Type B pancreatic cell (in vitro differentiated cells): ENCODE data around the gene MBTPS1. TPM values are rescaled to one million over a fixed set of nuclear protein-coding genes. Genes with fewer than 3 reads are reported as not detected.

Experiments used
- DNase-seq: peaks from one replicate; pipeline ENCODE4 v3.0.0; 2021; ENCODE audit warnings: mixed read lengths; ENCODE audit not compliant: unreplicated experiment; ENCODE audit errors: extremely low spot score
- H3K27ac Mint-ChIP-seq: 2 replicates; pipeline ENCODE4 v1.8.0; 2021; ENCODE audit warnings: mild to moderate bottlenecking, mixed read lengths
- H3K27me3 Mint-ChIP-seq: 2 replicates; pipeline ENCODE4 v1.8.0; 2021; ENCODE audit warnings: mixed read lengths
- H3K36me3 Mint-ChIP-seq: 2 replicates; pipeline ENCODE4 v1.8.0; 2021; ENCODE audit warnings: mixed read lengths
- H3K4me1 Mint-ChIP-seq: one replicate; pipeline ENCODE4 v1.8.0; 2021; ENCODE audit warnings: mixed read lengths; ENCODE audit not compliant: unreplicated experiment
- H3K4me3 Mint-ChIP-seq: 2 replicates; pipeline ENCODE4 v1.8.0; 2021; ENCODE audit warnings: mild to moderate bottlenecking, mixed read lengths
- H3K9me3 Mint-ChIP-seq: 2 replicates; pipeline ENCODE4 v1.8.0; 2021; ENCODE audit warnings: mixed read lengths
- total RNA-seq: library from RNA; stranded (reverse); gene quantifications from 2 replicates; pipeline ENCODE4 v1.2.1, GENCODE V29; 2021; ENCODE audit warnings: low replicate concordance
- TF ChIP-seq, protein P1 (sequence below): fragments of 200-600 bp; sonication (generic); conservative IDR thresholded peaks from 2 replicates; pipeline ENCODE4 v1.5.0; 2021; ENCODE audit warnings: antibody characterized with exemption, mild to moderate bottlenecking

Gene MBTPS1
- total RNA-seq, 1 donor from 2014 or later: 88.4 TPM

- peaks cover 14% of the 10 kb centered on the region for H3K36me3 Mint-ChIP-seq
- no peak overlapping the region for H3K27ac Mint-ChIP-seq
- H3K4me3 Mint-ChIP-seq: no peak overlapping the region
- no peak for DNase-seq
- H3K9me3 Mint-ChIP-seq: no peaks in the 10 kb centered on the region
- no peaks in the 10 kb centered on the region for H3K4me1 Mint-ChIP-seq
- no peaks in the 10 kb centered on the region for H3K27me3 Mint-ChIP-seq
- TF ChIP-seq, protein P1, sequence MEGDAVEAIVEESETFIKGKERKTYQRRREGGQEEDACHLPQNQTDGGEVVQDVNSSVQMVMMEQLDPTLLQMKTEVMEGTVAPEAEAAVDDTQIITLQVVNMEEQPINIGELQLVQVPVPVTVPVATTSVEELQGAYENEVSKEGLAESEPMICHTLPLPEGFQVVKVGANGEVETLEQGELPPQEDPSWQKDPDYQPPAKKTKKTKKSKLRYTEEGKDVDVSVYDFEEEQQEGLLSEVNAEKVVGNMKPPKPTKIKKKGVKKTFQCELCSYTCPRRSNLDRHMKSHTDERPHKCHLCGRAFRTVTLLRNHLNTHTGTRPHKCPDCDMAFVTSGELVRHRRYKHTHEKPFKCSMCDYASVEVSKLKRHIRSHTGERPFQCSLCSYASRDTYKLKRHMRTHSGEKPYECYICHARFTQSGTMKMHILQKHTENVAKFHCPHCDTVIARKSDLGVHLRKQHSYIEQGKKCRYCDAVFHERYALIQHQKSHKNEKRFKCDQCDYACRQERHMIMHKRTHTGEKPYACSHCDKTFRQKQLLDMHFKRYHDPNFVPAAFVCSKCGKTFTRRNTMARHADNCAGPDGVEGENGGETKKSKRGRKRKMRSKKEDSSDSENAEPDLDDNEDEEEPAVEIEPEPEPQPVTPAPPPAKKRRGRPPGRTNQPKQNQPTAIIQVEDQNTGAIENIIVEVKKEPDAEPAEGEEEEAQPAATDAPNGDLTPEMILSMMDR: no peak
These were observed 21.3 kb downstream of the MBTPS1 start for GRCh38 chr16:84095466-84095865.

DNA sequence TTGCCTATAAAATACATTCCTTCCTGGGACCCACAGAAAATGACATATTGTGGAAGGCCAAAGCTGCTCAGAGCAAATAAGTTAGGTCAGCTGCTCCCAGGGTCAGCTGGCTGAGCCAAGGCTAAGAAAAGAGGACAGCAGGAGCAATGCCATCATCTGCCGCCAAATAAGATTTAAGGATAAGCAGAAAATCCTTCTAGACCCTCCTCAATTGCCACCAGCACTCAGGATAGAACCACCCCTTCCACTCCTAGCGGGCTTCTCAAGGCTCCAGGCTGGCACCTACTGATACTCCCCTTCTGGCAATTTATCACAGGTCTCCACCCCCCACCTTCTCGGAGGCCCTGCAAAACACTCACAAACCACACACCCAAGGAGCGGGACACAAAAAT, 22.9 kb downstream of the MBTPS1 start:
- Mint-ChIP-seq H3K36me3 (peaks cover 11% of the 10 kb centered on the region), H3K9me3 (no peaks in the 10 kb centered on the region)
- TF ChIP-seq, protein P1: no peak

GRCh38 chr16:84093120-84093878, 23.4 kb downstream of the MBTPS1 start:
- TF ChIP-seq, protein P1: no peak
- Mint-ChIP-seq H3K27ac (no peak overlapping the region), H3K9me3 (no peaks in the 10 kb centered on the region), H3K36me3 (peaks cover 7% of the 10 kb centered on the region), H3K4me1 (no peaks in the 10 kb centered on the region), H3K27me3 (no peaks in the 10 kb centered on the region), H3K4me3 (no peak overlapping the region)
- DNase-seq: no peak

More for the DNA sequence above, 22.9 kb downstream of the MBTPS1 start:
- no peak for DNase-seq
- Mint-ChIP-seq H3K27me3 (no peaks in the 10 kb centered on the region), H3K27ac (no peak overlapping the region), H3K4me3 (no peak overlapping the region), H3K4me1 (no peaks in the 10 kb centered on the region)

GRCh38 chr16:84091460-84091859, 25.3 kb downstream of the MBTPS1 start:
- H3K4me1 Mint-ChIP-seq: no peaks in the 10 kb centered on the region
- H3K27me3 Mint-ChIP-seq: no peaks in the 10 kb centered on the region
- no peak overlapping the region for H3K27ac Mint-ChIP-seq
- no peak overlapping the region for H3K4me3 Mint-ChIP-seq
- H3K36me3 Mint-ChIP-seq: peaks cover 8% of the 10 kb centered on the region
- TF ChIP-seq, protein P1: no peak
- no peaks in the 10 kb centered on the region for H3K9me3 Mint-ChIP-seq
- peak; percentile 39 for DNase-seq

DNA sequence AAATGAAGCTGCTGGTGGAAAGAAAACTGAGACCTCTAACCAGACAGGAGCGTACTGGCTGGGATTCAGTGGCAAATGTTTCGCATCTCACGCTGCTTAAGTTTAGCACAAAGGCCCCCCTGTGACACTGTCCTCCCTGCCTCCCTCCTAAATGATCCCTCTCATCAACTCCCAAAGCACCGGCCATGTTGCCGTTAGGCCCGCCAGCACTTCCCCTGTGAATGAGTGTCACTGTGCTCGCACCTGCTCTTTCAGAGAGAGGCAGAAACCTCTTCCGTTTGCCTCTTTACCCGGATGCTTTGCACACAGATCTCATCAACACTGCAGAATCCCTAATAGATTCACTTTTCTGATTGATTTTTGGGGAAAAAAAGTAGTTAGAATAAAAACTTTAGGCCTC, 26.5 kb downstream of the MBTPS1 start:
- no peak for DNase-seq
- no peaks in the 10 kb centered on the region for H3K4me1 Mint-ChIP-seq
- no peak overlapping the region for H3K4me3 Mint-ChIP-seq
- H3K36me3 Mint-ChIP-seq: peaks cover 11% of the 10 kb centered on the region
- H3K9me3 Mint-ChIP-seq: no peaks in the 10 kb centered on the region
- TF ChIP-seq, protein P1: no peak
- H3K27ac Mint-ChIP-seq: no peak overlapping the region
- H3K27me3 Mint-ChIP-seq: no peaks in the 10 kb centered on the region
